HepG2 (cell line): ENCODE measurements around the gene ADAM22. TPM values are rescaled to one million over a fixed set of nuclear protein-coding genes. Genes with fewer than 3 reads are reported as not detected.
A peak's percentile ranks its signal among the peaks of the same experiment; 100 is the strongest.

Experiments
- EHMT2 ChIP-seq: fragments of 200-600 bp; sonication (generic); IDR thresholded peaks from 2 replicates; pipeline ENCODE4 v1.7.0; 2017; ENCODE audit warnings: antibody characterized with exemption, low read depth, low read length, borderline replicate concordance
- ELF3 ChIP-seq: IDR thresholded peaks from 2 replicates; pipeline ENCODE4 v1.6.1; 2016; ENCODE audit warnings: missing genetic modification reagents, missing compliant biosample characterization
- JUN ChIP-seq: sonication (generic); formaldehyde crosslinking; IDR thresholded peaks from 2 replicates; pipeline ENCODE4 v1.4.0; 2020; ENCODE audit warnings: mild to moderate bottlenecking, missing genetic modification reagents
- MIXL1 ChIP-seq: IDR thresholded peaks from 2 replicates; pipeline ENCODE4 v1.6.1; 2016
- NR2F2 ChIP-seq: IDR thresholded peaks from 2 replicates; pipeline ENCODE4 v1.6.1; 2012; ENCODE audit warnings: low read depth, inconsistent platforms, borderline replicate concordance
- PAX8 ChIP-seq: sonication (generic); formaldehyde crosslinking; IDR thresholded peaks from 2 replicates; pipeline ENCODE4 v1.8.0; 2022; ENCODE audit warnings: mild to moderate bottlenecking, missing genetic modification reagents, borderline replicate concordance
- PHF5A ChIP-seq: IDR thresholded peaks from one replicate; pipeline ENCODE4 v1.6.1; 2018; ENCODE audit warnings: low read depth, missing genetic modification reagents; ENCODE audit not compliant: unreplicated experiment
- RAD51 ChIP-seq: fragments of 450-650 bp; IDR thresholded peaks from 2 replicates; pipeline ENCODE4 v1.6.1; 2016; ENCODE audit warnings: borderline replicate concordance
- SUZ12 ChIP-seq: fragments of 150-350 bp; IDR thresholded peaks from 2 replicates; pipeline ENCODE4 v1.6.1; 2014; ENCODE audit warnings: low read depth, low read length
- TCF12 ChIP-seq, 2 experiments: fragments of 450-650 bp in 1 of 2; sonication (generic) in 1 of 2; formaldehyde crosslinking in 1 of 2; IDR thresholded peaks; 2 replicates each; pipeline versions ENCODE4 v1.6.1 to v1.8.0; 2017 to 2022; ENCODE audit warnings: antibody characterized with exemption in 1 of 2, mild to moderate bottlenecking in 1 of 2, missing genetic modification reagents in 1 of 2, moderate library complexity in 1 of 2
- YY1 ChIP-seq: IDR thresholded peaks from 2 replicates; pipeline ENCODE4 v1.6.1; 2011; ENCODE audit warnings: low read length, low read depth, moderate library complexity, mild to moderate bottlenecking; ENCODE audit not compliant: insufficient read depth, insufficient replicate concordance
- ZSCAN31 ChIP-seq: sonication (generic); formaldehyde crosslinking; IDR thresholded peaks from 2 replicates; pipeline ENCODE4 v1.5.0; 2020; ENCODE audit warnings: low read depth, mild to moderate bottlenecking, missing genetic modification reagents
- polyA plus RNA-seq, 8 experiments: library from polyadenylated mRNA; depleted of rRNA in 3 of 8; stranded (reverse) in 7 of 8; unstranded in 1 of 8; fragments of >200 nt; fragmentation: Illumina TruSeq in 4 of 8; extraction: Trizol in 4 of 8; gene quantifications; 2 replicates each; pipeline versions ENCODE4 v1.2.1 to v1.2.3, GENCODE V29; 2011 to 2016; ENCODE audit warnings: low read depth in 4 of 8, missing spikeins in 1 of 8, mixed read lengths in 1 of 8; ENCODE audit not compliant: insufficient read depth in 1 of 8
- total RNA-seq, 5 experiments: library from RNA; depleted of rRNA; stranded (reverse); fragments of >200 nt; fragmentation: Illumina TruSeq; extraction: Trizol; gene quantifications; 2 replicates each; pipeline ENCODE4 v1.2.3, GENCODE V29; 2016; ENCODE audit warnings: low read depth in 1 of 5
- TF ChIP-seq, protein P1 (sequence below): sonication (generic); formaldehyde crosslinking; IDR thresholded peaks from one replicate; pipeline ENCODE4 v1.5.1; 2020; ENCODE audit warnings: mild to moderate bottlenecking, missing genetic modification reagents; ENCODE audit errors: not compliant biosample characterization
- TF ChIP-seq, protein P2 (sequence below): sonication (generic); formaldehyde crosslinking; IDR thresholded peaks from 2 replicates; pipeline ENCODE4 v1.5.0; 2020; ENCODE audit warnings: mild to moderate bottlenecking, missing genetic modification reagents, borderline replicate concordance
- TF ChIP-seq, protein P3 (sequence below): sonication (generic); formaldehyde crosslinking; IDR thresholded peaks from 2 replicates; pipeline ENCODE4 v1.4.0; 2020; ENCODE audit warnings: missing genetic modification reagents

The ADAM22 gene
- total and polyA plus RNA-seq, 2 of the 13 experiments (the other 11 are each of a cell fraction or from before 2014, with no cell fraction given): 1.9 to 6.7 TPM

DNA sequence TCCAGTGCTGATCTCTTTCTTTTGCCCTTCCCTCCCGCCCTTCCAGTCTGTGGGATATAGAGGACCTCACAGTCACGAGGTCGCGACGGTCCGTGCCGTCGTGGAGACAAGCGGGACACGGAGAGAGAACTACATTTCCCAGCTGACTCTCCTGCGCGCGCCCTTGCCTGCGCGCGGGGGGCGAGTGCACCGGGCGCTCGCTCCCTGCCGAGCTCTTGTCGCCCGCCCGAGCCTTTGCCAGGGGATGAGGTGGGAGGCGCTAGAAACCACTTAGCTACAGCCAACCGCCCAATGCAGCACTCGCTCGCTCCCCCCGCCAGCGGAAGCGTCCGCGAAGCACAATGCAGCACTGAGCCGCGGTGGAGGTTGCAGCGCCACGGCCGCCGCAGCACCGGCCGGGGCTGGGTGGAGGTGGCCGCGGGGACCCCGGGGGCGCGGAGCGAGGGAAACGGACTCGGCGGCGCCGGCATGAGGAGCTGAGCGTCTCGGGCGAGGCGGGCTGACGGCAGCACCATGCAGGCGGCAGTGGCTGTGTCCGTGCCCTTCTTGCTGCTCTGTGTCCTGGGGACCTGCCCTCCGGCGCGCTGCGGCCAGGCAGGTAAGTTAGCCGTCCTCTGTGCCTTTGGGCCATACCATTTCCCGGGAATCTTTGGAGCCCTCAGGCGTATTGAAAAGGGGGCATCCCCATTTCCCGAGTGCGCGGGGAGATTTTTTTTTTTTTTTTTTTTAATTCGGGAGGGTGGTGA lies at the start of gene ADAM22 (continued):
- TF ChIP-seq, protein P1, sequence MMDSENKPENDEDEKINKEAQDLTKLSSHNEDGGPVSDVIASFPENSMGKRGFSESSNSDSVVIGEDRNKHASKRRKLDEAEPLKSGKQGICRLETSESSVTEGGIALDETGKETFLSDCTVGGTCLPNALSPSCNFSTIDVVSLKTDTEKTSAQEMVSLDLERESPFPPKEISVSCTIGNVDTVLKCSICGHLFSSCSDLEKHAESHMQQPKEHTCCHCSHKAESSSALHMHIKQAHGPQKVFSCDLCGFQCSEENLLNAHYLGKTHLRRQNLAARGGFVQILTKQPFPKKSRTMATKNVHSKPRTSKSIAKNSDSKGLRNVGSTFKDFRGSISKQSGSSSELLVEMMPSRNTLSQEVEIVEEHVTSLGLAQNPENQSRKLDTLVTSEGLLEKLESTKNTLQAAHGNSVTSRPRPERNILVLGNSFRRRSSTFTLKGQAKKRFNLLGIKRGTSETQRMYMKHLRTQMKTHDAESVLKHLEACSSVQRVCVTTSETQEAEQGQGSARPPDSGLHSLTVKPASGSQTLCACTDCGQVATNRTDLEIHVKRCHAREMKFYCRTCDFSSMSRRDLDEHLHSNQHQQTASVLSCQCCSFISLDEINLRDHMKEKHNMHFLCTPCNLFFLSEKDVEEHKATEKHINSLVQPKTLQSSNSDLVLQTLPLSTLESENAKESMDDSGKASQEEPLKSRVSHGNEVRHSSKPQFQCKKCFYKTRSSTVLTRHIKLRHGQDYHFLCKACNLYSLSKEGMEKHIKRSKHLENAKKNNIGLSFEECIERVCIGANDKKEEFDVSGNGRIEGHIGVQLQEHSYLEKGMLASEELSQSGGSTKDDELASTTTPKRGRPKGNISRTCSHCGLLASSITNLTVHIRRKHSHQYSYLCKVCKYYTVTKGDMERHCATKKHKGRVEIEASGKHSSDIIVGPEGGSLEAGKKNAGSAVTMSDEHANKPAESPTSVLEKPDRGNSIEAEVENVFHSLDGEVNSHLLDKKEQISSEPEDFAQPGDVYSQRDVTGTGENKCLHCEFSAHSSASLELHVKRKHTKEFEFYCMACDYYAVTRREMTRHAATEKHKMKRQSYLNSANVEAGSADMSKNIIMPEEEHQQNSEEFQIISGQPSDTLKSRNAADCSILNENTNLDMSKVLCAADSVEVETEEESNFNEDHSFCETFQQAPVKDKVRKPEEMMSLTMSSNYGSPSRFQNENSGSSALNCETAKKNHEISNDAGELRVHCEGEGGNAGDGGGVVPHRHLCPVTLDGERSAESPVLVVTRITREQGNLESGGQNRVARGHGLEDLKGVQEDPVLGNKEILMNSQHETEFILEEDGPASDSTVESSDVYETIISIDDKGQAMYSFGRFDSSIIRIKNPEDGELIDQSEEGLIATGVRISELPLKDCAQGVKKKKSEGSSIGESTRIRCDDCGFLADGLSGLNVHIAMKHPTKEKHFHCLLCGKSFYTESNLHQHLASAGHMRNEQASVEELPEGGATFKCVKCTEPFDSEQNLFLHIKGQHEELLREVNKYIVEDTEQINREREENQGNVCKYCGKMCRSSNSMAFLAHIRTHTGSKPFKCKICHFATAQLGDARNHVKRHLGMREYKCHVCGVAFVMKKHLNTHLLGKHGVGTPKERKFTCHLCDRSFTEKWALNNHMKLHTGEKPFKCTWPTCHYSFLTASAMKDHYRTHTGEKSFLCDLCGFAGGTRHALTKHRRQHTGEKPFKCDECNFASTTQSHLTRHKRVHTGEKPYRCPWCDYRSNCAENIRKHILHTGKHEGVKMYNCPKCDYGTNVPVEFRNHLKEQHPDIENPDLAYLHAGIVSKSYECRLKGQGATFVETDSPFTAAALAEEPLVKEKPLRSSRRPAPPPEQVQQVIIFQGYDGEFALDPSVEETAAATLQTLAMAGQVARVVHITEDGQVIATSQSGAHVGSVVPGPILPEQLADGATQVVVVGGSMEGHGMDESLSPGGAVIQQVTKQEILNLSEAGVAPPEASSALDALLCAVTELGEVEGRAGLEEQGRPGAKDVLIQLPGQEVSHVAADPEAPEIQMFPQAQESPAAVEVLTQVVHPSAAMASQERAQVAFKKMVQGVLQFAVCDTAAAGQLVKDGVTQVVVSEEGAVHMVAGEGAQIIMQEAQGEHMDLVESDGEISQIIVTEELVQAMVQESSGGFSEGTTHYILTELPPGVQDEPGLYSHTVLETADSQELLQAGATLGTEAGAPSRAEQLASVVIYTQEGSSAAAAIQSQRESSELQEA: peak; percentile 52
- TF ChIP-seq PHF5A (CRISPR knock-in tag) (no peak), RAD51 (no peak), PAX8 (CRISPR knock-in tag) (no peak), NR2F2 (no peak), MIXL1 (CRISPR knock-in tag) (no peak), SUZ12 (peak; percentile 42; the same call in 1 of the 2 replicates), EHMT2 (no peak), TCF12 (IDR thresholded peaks at IDR 0.05) (no peak), TCF12 (CRISPR knock-in tag; IDR thresholded peaks at IDR 0.05) (no peak), ZSCAN31 (CRISPR knock-in tag) (peak; percentile 95), ELF3 (CRISPR knock-in tag) (peak; percentile 70; the same call in 1 of the 2 replicates), YY1 (no peak), JUN (no peak)
- TF ChIP-seq, protein P2, sequence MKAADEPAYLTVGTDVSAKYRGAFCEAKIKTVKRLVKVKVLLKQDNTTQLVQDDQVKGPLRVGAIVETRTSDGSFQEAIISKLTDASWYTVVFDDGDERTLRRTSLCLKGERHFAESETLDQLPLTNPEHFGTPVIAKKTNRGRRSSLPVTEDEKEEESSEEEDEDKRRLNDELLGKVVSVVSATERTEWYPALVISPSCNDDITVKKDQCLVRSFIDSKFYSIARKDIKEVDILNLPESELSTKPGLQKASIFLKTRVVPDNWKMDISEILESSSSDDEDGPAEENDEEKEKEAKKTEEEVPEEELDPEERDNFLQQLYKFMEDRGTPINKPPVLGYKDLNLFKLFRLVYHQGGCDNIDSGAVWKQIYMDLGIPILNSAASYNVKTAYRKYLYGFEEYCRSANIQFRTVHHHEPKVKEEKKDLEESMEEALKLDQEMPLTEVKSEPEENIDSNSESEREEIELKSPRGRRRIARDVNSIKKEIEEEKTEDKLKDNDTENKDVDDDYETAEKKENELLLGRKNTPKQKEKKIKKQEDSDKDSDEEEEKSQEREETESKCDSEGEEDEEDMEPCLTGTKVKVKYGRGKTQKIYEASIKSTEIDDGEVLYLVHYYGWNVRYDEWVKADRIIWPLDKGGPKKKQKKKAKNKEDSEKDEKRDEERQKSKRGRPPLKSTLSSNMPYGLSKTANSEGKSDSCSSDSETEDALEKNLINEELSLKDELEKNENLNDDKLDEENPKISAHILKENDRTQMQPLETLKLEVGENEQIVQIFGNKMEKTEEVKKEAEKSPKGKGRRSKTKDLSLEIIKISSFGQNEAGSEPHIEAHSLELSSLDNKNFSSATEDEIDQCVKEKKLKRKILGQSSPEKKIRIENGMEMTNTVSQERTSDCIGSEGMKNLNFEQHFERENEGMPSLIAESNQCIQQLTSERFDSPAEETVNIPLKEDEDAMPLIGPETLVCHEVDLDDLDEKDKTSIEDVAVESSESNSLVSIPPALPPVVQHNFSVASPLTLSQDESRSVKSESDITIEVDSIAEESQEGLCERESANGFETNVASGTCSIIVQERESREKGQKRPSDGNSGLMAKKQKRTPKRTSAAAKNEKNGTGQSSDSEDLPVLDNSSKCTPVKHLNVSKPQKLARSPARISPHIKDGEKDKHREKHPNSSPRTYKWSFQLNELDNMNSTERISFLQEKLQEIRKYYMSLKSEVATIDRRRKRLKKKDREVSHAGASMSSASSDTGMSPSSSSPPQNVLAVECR (CRISPR knock-in tag): peak; percentile 90
- TF ChIP-seq, protein P3, sequence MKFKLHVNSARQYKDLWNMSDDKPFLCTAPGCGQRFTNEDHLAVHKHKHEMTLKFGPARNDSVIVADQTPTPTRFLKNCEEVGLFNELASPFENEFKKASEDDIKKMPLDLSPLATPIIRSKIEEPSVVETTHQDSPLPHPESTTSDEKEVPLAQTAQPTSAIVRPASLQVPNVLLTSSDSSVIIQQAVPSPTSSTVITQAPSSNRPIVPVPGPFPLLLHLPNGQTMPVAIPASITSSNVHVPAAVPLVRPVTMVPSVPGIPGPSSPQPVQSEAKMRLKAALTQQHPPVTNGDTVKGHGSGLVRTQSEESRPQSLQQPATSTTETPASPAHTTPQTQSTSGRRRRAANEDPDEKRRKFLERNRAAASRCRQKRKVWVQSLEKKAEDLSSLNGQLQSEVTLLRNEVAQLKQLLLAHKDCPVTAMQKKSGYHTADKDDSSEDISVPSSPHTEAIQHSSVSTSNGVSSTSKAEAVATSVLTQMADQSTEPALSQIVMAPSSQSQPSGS (CRISPR knock-in tag): peak; percentile 44; the same call in 1 of the 2 replicates
